Fibroblast of mammary gland (primary cell): ENCODE measurements around the gene MLPH.

Experiments
- DNase-seq: peaks from one replicate; pipeline ENCODE4 v3.0.0-alpha.2; 2010; ENCODE audit warnings: low read depth
- H3K4me3 ChIP-seq: 2 replicates; pipeline ENCODE4 v1.5.1; 2011; ENCODE audit warnings: low read depth, mild to moderate bottlenecking, low read length, moderate library complexity; ENCODE audit not compliant: control insufficient read depth
- CTCF ChIP-seq: conservative IDR thresholded peaks from 2 replicates; pipeline ENCODE4 v1.5.1; 2011; ENCODE audit warnings: low read depth, low read length, inconsistent platforms; ENCODE audit not compliant: control insufficient read depth, insufficient read depth

The MLPH gene

GRCh38 chr2:237444071-237444470 is 43.0 kb upstream of the MLPH start:
- TF ChIP-seq CTCF = no peak
- DNase-seq = no peak

GRCh38 chr2:237445611-237446337 is 41.3 kb upstream of the MLPH start:
- DNase-seq = no peak
- no peak overlapping the region for H3K4me3 ChIP-seq
- TF ChIP-seq CTCF = no peak

More at GRCh38 chr2:237444071-237444470, 43.0 kb upstream of the MLPH start:
- no peak overlapping the region for H3K4me3 ChIP-seq

GRCh38 chr2:237446338-237446665 is 40.7 kb upstream of the MLPH start:
- DNase-seq = no peak
- no peak for TF ChIP-seq CTCF
- no peak overlapping the region for H3K4me3 ChIP-seq

GRCh38 chr2:237447496-237447895 is 39.6 kb upstream of the MLPH start:
- no peak overlapping the region for H3K4me3 ChIP-seq
- no peak for DNase-seq
- no peak for TF ChIP-seq CTCF

- no peak overlapping the region for H3K4me3 ChIP-seq
- no peak for DNase-seq
- TF ChIP-seq CTCF = no peak
Measured at GRCh38 chr2:237448171-237448570, 38.9 kb upstream of the MLPH start.

- no peak overlapping the region for H3K4me3 ChIP-seq
- TF ChIP-seq CTCF = no peak
- DNase-seq = no peak
Measured at GRCh38 chr2:237448626-237449025, 38.4 kb upstream of the MLPH start.
